ENCODE measurements around the gene APPBP2.
"Not testable (repeated sequence)": the region's sequence is repeated elsewhere in the genome, so short reads cannot be mapped to it uniquely, and the experiment has no call there.

APPBP2 gene

GRCh38 chr17:60534010-60534555, 8.0 kb upstream of the APPBP2 start:
- no peak for DNase-seq

- DNase-seq: no peak
Observed at GRCh38 chr17:60529806-60530205, 3.8 kb upstream of the APPBP2 start.

GRCh38 chr17:60528828-60529227, 2.8 kb upstream of the APPBP2 start:
- no peak for DNase-seq

- DNase-seq: no peak
Observed at GRCh38 chr17:60527701-60528100, 1.7 kb upstream of the APPBP2 start.

GRCh38 chr17:60526726-60527125, 684 bp upstream of the APPBP2 start:
- DNase-seq: no peak

- DNase-seq: no peak
Observed at GRCh38 chr17:60525328-60525684, 736 bp downstream of the APPBP2 start.

- no peak for DNase-seq
Observed at GRCh38 chr17:60524463-60525327, 1.3 kb downstream of the APPBP2 start.

GRCh38 chr17:60523822-60524221, 2.2 kb downstream of the APPBP2 start:
- DNase-seq: no peak

GRCh38 chr17:60522889-60523626, 3.0 kb downstream of the APPBP2 start:
- DNase-seq: no peak

- no peak for DNase-seq
Observed at GRCh38 chr17:60519795-60520194, 6.2 kb downstream of the APPBP2 start.

- DNase-seq: not testable (repeated sequence)
Observed at GRCh38 chr17:60515683-60516082, 10.4 kb downstream of the APPBP2 start.

GRCh38 chr17:60515199-60515598, 10.8 kb downstream of the APPBP2 start:
- not testable (repeated sequence) for DNase-seq

- DNase-seq: no peak
Observed at GRCh38 chr17:60514500-60514899, 11.5 kb downstream of the APPBP2 start.

GRCh38 chr17:60514053-60514452, 12.0 kb downstream of the APPBP2 start:
- no peak for DNase-seq

GRCh38 chr17:60513014-60513413, 13.0 kb downstream of the APPBP2 start:
- DNase-seq: no peak

GRCh38 chr17:60510723-60511122, 15.3 kb downstream of the APPBP2 start:
- no peak for DNase-seq

GRCh38 chr17:60510031-60510430, 16.0 kb downstream of the APPBP2 start:
- DNase-seq: no peak

GRCh38 chr17:60508384-60508980, 17.6 kb downstream of the APPBP2 start:
- DNase-seq: no peak

- no peak for DNase-seq
Observed at GRCh38 chr17:60506312-60506711, 19.7 kb downstream of the APPBP2 start.

- no peak for DNase-seq
Observed at GRCh38 chr17:60502145-60502544, 23.9 kb downstream of the APPBP2 start.

GRCh38 chr17:60501589-60501988, 24.5 kb downstream of the APPBP2 start:
- DNase-seq: no peak

- DNase-seq: no peak
Observed at GRCh38 chr17:60496041-60496440, 30.0 kb downstream of the APPBP2 start.

- DNase-seq: no peak
Observed at GRCh38 chr17:60495260-60495659, 30.8 kb downstream of the APPBP2 start.

Measured in activated CD4-positive, CD25-positive, alpha-beta regulatory T cell (primary cell).